ENCODE measurements around the gene ADISSP.

- TF ChIP-seq CTCF (IDR thresholded peaks at IDR 0.05): no peak
- no peak for TF ChIP-seq POLR2A (IDR thresholded peaks at IDR 0.05)
Measured at GRCh38 chr20:3775457-3776108, 8.0 kb upstream of the ADISSP start.

All from thyroid gland (tissue), 4 donors.